GOT3 (cell line): Measurements from ENCODE around the gene CYP1B1.
"Not testable (repeated sequence)": the region's sequence is repeated elsewhere in the genome, so short reads cannot be mapped to it uniquely, and the experiment has no call there.

Source experiments
- DNase-seq: peaks from one replicate; lab custom pipeline; 2025; ENCODE audit warnings: mixed read lengths; lab: John Stamatoyannopoulos, UW

The CYP1B1 gene

DNA sequence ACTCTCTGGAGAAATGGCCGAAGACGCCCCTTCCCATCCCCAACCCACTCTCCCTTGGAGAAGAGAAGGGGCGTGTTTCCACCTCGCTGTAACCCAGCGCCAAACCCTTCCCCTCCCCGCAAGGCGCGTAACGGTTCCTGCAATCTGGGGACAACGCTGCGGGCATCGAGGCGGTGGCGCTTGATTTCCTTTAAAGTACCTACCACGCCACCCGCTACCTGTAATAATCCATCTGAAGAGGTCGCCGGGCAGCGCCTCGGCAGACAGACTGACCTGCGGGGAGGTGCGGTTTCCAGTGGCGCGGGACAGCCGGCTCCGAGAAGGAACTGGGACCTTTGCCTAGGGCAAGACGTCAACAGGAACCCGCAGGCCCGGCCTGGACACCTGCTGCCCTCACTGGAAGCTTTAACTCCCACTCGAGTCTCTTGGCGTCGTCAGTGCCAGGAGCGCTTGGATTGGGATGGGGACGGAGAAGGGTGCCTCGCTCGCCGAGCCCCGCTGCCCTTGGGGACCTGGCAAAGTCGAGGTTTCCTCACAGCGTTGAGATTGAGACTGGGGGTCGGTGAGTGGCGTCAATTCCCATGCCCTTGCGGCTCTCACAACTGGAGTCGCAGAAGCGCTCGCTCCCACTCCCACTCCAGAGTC is at the start of gene CYP1B1:
Gene CYP1B1 (minus strand): TSS at position 645 of the 645 bp plus-strand sequence. CDS start 763 bp downstream, outside the sequence.
- no peak for DNase-seq

DNA sequence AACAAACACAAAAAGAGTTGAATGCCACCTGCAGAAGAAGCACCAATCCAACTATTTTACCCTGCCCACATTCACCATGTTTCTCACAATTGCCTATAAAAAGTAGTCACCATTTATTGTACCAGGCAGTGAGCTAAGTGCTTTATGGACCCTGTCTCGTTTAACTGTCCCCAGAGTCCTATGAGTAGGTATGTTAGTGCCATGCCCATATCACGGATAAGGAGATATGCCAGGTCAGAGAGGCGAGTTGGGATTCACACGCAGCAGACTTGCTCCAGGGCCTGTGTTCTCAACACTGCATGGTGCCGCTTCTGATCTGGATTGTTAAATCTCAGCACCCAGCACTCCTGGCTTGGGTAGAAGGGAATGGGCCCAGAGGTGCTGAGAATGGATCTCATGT is 49.1 kb upstream of the CYP1B1 start:
- DNase-seq, result no peak

DNA sequence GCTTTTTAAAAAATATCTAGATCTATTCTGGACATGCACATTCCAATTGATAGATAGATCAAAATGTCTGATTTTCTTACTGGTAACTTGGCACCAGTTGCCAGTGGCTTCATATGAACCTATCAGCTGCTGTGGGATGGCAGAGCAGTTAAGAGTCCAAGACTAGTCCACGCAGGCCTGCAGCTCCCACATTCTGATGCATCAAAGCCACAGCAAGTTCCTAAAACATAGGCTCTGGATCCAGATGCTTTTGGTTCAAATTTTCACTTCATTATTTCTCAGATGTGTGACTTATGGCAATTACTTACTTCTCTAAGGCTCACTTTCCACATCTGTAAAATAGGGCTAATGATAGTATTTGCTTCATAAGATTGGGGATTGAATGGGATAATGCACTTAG is 48.0 kb upstream of the CYP1B1 start:
- DNase-seq, result no peak

DNA sequence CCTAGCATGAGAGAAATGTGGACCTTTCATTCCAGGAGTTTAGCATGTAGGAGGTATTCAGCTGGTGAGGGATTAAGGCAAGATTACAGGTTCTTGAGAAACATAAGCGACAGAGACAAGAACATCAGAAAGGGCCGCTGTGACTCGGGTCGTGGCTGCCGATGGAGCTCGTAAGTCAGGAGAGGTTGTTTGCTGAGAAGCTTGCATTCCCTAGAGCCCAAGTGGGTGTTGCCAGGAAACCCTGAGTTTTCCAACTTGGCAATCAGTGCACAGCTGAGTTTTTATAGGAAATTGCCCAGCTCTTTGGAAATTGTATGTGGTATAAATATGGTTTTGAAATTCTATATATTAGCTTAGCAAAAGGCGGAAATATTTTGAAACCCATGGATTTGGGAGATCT is 46.4 kb upstream of the CYP1B1 start:
- DNase-seq, result no peak

DNA sequence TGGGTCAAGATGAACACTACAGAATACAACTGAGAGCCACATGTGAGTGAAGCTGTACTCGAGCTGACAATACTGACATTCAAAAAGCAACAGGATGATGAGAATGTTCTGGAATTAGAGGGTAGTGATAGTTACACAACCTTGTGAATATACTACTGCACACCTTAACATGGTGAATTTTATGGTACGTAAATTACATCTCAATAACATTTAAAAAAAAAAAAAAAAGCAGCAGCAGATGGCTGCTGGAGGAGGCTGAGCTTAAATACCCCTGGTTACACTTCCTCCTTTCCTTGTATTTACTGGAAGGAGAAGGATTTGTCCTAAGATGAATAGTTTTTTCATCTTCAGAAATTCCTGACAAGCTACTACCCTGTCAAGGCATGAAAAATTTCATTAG is 45.5 kb upstream of the CYP1B1 start:
- no peak for DNase-seq

DNA sequence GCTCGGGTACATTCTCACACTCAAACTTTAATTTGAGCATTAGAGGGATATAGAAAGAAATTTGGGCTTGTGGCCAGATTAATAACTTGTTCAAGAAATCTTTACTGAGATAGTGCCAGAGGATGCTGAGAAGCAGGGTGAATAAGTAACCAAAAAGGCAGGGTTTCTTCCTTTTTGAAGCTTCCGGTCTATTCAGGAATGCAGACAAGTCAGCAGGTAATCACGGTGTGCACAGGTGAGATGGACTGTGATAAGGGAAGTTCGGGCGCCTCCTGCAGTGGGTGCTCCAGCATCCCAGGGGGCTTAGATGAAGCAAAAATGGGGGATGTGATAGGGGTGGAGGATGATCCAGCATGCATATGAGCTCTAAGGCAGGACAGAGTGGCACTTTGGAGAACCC is 44.9 kb upstream of the CYP1B1 start:
- DNase-seq, result no peak

DNA sequence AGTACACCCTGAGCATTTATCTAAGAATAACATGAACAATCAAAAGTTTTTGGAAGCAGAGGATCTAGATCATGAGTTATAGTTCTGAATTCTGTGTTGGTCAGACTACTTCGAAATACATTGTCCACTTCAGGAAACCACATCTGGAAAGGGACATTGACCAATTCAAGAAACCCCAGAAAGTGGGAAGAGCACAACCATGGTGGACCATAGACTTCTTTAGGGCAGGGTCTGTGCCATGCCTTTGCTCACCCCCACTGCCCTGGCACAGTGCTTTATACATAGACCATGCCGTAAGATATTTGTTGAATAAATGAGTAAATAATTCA is 44.3 kb upstream of the CYP1B1 start:
- no peak for DNase-seq

DNA sequence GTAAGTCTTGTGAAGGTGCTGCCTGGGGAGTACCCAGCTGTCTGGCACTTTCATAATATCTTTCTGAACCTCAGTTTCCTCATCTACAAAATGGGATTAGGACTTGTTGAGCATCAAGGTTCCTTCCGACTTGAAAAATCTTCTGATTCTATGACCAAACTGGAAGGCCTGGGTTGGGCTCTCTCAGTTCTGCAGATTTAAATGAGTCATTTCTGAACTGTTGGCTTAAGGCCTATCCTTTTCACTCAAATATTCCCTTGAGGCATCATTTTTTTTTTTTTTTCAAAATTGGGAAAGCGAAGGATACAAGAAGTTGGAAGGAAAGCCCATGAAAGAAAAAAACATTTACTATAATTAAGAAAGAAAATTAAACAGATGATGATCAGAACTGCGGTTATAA is 40.8 kb upstream of the CYP1B1 start:
- DNase-seq, result no peak

DNA sequence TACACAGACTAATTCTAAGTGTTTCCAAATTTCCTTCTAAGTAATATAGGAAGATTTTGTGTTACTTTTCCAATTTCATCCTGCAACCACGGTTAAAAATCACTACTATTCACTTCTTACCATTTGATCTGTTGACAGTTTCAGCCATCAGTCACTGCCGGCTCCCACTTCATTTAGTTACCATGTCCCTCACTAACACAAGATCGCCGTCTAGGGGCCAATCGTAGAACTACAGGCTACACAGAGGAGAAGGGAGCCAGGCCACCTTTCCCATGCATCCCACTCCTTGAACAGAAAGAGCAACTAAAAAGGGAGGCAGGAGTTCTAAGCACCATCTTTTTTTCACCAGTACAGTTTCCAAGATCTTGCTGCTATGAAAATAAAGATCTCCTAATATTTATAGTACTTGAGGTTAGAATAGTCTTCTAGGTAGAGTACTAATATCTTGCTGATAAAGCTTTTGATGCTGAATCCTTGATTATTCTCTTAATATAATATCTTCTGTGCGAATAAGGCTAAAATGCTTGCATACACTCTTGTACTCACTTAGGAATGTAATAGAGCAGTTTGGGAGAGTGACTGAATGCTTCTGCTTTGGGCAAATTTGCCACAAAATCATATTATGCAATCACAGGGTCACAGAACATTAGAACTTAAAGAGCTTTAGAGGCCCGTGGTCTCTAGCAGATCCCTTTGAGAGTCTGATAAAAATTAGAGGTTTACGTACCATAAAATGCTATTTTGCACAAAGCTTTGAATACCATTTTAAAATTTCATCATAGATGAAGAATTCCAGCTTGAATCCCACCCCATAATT is 39.5 kb upstream of the CYP1B1 start:
- peak; percentile 7 for DNase-seq

DNA sequence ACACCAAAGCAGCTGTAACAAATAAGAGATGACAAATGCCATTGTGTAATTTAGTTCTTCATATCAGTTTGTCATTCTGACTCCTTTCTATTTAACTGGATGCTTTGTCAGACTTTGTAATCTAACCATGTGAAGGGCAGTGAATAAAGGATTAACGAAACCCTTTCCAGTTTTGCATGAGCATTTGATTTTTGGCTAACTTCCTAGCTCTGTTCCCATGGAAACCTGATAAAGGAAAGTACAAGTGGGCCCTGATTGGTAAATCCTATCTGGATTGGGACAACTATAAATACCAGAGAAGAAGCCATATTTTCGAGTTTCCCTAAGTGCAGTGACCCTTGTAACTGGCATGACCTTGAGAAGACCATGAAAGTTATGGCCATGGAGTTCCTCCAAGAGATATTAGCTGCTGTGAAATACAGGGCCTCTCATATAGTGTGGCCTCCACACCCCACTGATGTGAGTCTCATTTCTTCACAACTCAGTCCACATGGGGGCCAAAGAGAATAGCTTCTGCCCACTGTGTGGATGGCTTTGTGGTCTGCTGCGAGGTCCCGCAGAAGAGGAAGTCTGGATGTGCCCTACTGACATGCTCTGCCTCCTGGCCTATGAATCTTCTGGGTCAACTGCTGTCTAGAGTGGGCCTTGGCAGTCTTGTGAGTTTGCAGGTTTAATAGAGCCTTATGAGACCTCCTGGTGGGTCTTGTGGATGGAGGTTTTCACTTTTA is 38.2 kb upstream of the CYP1B1 start:
- no peak for DNase-seq

DNA sequence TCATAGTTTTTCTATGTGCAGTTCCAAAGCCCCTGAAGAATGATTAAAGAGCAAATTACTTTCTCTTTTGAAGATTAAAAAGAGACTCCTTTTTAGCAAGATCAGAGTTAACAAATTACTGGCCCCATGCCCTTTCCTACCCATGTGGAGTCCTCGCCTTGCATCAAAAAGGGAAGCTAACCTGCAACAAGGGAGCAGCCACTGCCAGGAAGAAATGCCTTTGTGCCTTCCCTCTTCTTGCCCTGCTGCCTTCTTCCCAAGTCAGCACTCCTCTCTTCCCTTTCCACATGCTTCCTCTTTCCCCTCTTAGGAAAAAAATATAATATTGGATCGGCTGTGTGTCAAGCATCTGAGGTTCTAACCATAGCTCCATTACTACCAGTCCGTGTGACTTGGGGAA is 37.1 kb upstream of the CYP1B1 start:
- no peak for DNase-seq

DNA sequence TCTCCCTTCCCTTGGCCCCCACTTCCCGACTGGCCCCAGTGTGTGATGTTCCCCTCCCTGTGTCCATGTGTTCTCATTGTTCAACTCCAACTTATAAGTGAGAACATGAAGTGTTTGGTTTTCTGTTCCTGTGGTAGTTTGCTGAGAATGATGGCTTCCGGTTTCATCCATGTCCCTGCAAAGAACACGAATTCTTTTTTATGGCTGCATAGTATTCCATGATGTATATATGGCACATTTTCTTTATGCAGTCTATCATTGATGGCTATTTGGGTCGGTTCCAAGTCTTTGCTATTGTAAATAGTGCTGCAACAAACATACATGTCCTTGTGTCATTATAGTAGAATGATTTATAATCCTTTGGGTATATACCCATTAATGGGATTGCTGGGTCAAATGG is 35.4 kb upstream of the CYP1B1 start:
- not testable (repeated sequence) for DNase-seq

DNA sequence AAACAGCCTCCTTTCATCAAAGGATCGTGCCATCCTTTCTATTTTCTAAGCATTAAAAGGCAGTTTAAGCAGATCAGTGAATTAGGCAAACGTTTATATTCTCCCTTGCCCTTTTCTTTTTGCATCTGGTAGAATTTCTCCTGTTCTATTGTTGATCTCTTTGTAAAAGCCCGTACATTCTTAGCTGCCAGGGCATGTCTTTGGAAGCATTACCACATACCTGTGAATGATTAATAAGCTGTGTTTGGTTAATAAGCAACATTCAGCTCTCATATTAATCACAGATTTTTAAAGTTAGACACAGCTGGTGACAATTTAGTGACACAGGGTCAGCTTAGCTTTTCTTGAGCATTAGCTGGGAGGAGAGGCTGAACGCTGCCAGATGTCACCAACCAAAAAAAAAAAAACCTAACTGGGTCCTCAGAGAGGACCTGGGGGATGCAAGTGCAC is 33.8 kb upstream of the CYP1B1 start:
- no peak for DNase-seq

DNA sequence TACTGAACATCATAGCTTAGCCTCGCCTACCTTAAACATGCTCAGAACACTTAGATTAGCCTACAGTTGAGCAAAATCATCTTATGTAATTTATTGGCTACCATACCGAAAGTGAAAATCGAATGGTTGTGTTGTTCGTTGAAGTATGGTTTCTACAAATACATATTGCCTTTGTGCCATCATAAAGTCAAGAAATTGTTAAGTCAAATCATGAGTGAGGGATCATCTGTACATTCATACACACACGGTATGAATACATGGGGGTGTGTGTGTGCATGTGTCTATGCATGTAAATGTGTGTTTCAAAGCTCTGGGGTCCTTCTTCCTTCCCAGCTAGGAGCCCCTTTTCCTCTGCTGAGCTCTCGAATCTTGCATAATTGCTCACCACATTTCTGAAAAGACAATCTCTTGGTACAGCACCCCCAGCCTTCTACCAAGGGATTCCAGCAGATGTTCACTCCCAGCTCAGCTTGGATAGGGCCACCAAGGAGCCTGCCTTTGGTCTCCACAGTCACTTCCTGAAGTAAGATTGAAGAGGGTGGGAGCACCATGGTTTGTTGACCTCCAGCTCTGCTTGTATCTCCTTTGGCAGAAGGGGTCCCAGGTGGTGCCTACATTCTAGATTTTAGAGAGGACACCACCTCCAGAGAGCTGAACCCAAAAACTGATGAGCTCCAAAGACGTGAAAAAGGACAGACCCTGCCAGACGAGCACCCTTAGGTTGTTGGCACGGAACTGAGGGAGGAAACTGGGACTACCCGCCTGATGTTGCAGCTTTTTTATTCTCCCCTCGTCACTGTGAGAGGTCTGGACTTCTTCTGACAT is 33.2 kb upstream of the CYP1B1 start:
- DNase-seq, result no peak

DNA sequence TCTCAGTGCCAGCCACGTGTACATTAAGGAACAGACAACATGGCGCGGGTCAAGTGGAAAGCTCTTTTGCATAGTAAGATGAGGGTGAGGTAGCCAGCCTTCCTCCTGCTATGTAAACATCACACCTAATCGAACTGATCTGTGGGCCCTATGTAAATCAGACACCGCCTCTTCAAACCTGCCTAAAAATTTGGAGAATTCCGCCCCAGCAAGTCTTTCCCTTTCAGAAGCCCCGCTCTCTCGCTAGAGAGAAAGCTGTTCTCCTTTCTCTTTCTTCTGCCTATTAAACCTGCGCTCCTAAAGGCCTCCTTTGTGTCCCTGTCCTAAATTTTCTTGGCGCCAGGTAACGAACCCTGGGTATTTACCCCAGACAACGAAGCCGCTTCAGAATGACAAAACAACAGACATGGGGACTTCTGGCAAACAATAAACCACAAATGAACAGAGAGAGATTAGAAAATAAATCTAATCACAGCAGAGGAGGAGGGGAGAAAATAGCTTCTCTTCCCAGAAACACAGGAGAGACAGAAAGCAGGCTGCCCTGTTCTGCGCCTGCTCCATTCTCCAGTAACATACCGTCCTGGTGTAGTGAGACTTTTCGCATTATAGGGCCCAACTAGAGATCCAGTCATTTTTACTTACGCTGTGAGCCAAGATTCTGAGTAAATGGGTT is 31.9 kb upstream of the CYP1B1 start:
- DNase-seq, result no peak

DNA sequence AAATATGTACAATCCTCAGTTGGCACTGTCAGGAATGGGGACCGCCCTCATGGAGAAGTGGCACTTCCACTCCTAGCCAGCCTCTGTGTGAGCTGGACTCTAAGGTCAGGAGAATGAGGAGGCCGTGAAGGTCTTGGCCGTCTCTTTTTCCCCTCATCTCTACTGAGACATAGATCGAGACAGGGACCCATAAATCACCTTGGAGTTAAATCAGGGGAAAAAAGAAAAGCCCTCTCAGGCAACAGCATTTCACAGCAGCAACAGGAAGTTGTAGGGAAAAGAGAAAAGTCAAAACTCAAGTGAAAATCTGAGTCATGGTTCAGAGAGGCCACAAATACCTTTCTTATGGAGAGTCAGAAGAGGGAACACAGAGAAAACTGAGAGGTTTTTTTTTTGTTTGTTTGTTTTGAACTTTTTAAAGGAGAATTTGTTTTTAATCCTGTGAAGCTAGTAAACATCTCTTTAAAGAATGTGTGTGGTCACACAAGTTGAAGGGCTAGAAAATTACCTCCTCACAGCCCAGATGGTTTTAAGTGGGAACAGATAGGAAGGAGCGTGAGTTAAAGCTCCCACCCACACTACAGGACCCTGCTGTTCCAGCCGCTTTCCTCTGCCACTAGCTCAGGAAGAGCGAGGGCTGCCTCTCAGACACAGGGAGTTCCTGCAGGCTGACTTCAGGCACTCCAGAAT is 30.6 kb upstream of the CYP1B1 start:
- no peak for DNase-seq

DNA sequence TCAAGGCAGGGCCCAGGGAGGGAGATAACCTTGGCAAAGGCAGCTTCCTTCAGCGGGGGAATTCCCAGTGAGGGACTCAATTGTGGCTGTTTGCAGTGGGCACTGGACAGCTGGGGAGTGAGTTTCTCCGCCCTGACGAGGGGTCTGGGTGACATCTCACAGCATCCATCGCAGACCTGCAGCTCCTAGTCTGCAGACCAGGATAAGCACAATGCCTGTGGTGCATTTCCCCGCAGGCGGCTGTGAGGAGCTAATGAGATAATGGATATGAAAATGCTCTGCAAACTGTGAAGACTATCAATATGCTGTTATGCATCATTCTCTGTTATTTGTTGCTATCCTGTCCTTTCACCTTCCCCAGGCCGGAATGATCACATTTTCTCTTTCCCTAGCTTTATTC is 30.0 kb upstream of the CYP1B1 start:
- DNase-seq, result no peak

DNA sequence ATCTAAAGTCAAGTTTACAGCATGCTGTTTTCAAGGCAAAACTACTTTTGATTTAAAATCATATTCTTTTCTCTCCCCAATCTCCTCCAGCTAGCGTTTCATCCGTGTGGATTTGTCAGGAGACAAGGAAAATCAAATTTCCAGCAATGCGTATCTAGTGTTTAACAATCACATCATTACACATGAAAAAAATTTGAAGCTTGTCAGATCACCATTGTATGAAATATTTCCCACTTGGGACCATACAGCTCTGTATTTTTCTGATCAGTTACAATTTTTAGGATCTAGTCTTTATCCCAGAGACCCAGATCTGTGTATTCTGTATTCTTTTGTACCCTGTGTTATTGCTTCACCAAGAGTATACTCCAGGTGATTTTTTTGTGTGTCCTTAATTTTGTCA is 28.6 kb upstream of the CYP1B1 start:
- DNase-seq, result no peak

DNA sequence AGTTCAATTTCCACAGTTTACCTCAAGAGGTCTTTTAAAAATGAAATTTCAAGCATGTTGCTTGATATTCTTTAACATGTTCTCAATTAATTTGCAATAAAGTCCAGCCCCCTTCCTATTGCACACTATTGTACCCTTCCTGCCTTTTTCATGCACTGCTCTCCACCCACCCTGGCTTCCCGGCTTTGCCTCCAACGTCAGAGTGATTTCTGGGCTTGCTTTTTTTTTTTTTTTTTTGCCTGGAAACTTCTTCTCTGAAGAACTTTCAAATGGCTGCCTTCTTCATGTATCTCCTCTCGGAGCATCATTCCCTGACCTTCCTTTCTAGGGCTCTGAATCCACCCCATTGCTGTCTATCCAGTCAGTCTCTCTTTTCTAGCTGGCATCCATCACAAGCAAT is 24.4 kb upstream of the CYP1B1 start:
- DNase-seq, result no peak

DNA sequence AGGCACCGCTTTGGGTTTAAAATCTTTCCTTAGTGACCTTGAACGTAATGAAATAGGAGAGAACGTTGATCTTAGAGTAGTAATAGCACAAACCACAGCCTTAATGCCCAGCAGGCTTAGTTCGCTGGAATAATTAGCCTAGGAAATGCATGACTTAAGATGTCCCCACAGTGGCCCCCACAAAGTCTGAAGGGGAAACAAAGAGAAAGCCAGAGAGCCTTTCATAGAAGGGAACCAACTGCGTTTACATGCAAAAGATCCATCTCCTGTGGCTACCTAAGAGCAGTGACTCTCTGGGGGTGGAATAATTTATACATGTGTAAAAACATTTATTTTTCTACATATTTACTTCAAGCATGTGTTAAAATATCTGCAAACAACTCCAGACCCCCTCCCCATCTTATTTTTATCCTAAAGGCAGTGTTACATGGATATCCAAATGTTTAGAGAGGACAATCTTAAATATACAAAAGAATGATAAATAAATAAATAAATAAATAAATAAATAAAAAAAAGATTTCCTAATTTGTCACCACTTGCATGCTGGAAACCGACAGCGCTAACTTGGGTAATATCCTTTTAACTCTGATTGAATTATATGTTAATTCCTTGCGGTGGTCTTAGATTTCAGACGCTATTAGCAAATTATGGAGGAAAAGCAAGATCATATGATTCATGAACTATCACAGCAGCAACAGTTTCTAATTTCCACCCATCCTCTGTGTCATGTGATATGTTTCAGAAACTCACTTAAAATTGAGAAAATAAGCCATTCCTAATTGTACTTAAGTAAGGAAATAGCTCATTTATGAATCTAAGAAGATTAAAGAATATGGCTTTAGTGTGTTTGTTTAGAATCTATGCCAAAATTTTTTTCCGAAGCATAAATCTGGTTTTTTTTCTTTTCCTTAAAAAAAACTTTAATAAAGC is 23.4 kb upstream of the CYP1B1 start:
- no peak for DNase-seq
